NCI-H128 (cell line): ENCODE measurements around the gene RPL5.

ENCODE experiments used
- DNase-seq: peaks from one replicate; lab custom pipeline; 2025; ENCODE audit not compliant: unreplicated experiment; lab: John Stamatoyannopoulos, UW

RPL5 gene

DNA sequence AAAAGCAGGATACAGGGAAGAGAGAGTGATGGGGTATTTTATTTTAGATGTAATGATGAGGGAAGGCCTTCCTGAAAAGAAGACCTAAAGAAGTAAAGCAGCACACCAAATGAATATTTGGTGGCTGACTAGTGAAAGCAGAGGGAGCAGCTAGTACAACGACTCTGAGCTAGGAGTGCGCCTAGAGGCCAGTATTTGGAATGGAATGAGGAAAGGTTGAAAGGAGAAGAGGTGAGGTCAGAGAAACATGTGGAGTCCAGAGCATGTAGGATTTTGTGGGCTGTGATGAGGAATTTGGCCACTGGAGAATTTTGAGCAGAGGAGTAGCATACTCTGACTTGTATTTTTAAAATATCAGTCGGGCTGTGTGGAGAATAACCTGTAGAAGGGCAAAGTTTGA, 11.8 kb upstream of the RPL5 start:
- DNase-seq = no peak

DNA sequence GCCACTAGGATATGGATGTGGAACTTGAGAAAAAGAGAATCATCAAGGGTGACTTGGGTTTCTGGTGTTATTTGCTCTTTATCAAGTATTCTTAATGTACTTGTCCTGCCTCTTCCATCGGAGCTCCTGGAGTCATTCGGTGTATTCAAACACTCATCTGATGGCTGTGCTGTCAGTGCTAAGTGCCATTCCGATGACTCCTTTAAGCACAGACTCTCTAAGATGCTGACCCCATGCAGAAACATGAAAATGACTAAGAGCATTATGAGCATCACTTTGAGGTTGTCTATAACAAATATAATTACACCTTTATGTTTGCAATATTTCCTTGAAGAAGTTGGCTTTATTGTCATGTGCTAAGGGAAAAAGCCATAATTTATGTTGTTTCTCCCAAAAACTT, 11.3 kb upstream of the RPL5 start:
- no peak for DNase-seq

- DNase-seq = no peak
These were observed 9.0 kb upstream of the RPL5 start for GRCh38 chr1:92822879-92823278.

- DNase-seq = no peak
These were observed 5.0 kb upstream of the RPL5 start for GRCh38 chr1:92826792-92827191.

GRCh38 chr1:92831368-92831761, 475 bp upstream of the RPL5 start:
- DNase-seq = no peak

DNA sequence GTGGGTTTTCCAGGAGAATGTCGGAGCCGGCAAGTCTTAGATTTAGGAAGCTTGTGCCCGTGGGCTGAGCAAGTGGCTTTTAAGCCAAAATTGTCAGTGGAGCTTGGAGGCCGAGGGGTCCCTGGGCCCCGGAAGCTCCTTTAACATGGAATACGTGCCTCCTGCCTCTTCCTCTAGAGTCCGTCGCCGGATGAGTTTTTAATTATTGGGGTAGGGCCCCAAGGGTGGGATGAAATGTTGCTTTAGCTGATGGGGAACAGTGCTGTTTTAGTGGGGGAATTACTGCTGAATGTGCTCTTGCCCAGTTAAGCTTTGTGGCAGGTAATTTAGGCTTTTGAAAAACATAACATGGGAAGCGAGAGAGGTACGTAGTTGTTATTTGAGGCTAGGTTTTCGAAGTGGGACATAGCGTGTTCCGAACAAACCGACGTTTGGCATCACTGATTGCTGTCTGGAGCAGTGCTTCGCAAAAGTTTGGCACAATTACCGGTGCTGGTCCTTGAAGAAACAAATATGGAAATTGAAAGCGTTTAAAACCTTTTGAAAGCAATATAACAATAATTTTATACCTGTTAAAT, 786 bp downstream of the RPL5 start:
- no peak for DNase-seq

DNA sequence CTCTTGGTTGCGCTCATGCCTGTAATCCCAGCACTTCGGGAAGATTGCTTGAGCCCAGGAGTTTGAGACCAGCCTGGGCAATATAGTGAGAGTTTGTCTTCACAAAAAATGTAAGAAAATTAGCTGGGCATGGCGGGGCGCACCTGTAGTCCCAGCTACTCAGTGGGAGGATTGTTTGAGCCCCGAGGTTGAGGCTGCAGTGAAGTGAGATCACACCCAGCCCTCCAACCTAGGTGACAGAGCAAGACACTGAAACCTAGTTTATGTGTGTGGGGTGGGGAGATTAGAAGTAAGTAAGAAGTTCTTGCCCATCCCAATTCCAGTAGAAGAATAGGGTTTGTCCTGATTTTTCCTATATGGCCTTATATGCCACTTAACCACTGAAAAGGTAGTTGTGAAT, 2.0 kb downstream of the RPL5 start:
- DNase-seq = no peak

DNA sequence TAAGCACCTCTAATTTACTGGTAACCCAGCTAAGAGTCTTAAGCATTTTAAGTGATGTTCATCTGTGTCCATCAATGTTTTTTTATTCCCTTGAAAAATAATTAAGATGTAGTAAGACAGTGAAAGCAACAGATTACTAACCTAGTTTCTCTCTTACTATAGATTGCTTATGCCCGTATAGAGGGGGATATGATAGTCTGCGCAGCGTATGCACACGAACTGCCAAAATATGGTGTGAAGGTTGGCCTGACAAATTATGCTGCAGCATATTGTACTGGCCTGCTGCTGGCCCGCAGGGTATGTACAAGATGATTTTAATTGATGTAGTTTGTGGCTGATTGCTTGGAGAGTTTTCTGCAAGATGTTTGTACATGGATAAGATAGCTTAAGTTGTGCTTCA, 2.8 kb downstream of the RPL5 start:
- no peak for DNase-seq

- no peak for DNase-seq
These were observed 5.2 kb downstream of the RPL5 start for GRCh38 chr1:92837062-92837461.

- no peak for DNase-seq
These were observed 6.7 kb downstream of the RPL5 start for GRCh38 chr1:92838519-92838918.

DNA sequence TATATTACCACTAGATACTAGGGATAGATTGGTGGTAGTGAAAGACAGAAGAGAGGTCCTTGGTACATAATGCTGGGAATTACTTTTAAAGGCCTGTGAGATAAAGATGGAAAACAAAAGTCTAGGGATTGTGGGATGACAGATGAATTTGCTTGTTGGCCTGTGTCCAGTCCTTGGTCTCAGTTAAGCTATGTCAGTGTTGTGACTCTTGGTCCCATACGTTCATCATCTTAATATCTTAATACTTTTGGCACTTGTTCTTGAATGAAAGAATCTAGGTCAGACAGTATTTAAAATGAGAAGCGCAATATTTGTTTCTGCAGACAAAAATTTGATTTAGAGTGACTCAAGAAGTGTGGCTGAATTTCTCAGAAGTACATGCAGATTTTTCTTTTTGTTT, 7.6 kb downstream of the RPL5 start:
- DNase-seq = no peak

DNA sequence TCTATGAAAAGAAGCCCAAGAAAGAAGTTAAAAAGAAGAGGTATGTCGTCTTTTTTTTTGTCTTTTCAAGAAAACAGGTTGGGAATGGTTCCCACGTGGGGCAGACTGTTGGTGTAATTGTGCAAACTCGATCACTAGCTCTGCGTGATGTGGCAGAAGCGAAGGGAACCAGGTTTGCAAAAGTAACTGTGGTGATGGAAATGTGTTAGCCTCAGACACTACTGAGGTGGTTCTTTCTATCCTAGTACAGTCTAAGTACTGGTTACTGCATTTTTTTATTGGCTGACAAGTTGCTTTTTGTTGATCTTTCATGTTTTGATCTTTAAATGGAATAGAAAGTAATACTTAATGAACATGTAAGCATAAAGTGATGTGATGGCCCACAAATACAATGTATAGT, 8.8 kb downstream of the RPL5 start:
- no peak for DNase-seq

GRCh38 chr1:92842082-92843045, 10.5 kb downstream of the RPL5 start:
- DNase-seq = no peak

DNA sequence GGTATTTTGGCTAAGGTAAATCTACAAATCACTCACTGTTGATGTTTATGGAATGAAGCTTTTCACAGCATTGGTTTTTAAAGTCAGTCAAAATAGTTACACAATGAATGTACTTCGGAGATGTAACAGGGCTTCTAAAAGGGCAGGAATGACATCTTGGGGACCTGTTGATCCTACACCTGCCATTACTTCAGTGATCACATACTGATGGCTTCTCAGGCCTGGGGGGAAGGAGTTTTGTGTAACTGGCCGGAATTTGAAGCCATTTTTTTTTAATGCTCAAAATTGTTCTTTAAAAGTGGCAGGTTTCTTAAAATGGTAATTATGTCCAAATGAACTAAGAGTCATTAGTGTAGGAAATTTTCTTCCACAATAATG, 11.2 kb downstream of the RPL5 start:
- no peak for DNase-seq

DNA sequence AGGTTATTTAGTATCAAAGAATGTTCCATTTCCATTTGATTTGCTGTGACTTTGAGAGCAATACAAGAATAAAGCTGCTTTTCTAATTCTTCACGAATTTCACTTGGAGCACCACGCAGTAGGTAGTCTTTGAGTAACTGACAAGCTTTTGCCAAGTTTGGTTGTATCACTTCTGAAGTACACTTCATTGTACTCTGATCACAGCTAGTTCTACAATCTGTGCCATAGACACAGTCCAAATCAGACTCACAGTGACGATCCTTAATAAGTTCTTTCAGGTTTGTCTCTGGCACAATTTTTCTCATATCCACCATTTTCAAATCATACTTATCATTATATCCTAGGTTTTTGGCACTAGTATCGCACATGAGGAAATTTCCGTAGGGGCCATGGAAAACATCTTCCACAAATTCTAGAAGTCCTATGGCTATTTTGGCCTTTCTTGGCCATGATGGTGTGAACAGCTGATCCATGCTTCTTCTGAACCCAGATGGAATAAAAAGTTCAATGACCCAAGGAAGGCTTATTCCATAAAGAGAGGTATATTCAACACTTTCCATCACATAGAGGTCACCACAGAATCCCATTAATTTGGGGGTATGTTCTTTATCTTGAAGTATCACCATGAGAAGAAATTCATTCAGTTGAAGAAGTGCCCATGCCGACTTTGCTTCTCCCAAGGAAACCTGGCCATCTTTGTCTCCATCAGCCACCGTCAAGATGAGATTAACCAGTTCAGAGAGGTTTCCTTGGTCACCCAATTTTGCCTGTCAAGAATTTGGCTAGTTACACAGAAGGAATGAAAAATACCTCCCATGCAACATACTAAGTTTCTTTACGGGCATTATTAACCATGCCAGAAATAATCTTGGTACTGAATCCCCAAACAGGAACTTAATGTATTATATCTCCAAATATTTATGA, 11.9 kb downstream of the RPL5 start:
- DNase-seq = no peak

GRCh38 chr1:92844439-92844838, 12.6 kb downstream of the RPL5 start:
- no peak for DNase-seq

DNA sequence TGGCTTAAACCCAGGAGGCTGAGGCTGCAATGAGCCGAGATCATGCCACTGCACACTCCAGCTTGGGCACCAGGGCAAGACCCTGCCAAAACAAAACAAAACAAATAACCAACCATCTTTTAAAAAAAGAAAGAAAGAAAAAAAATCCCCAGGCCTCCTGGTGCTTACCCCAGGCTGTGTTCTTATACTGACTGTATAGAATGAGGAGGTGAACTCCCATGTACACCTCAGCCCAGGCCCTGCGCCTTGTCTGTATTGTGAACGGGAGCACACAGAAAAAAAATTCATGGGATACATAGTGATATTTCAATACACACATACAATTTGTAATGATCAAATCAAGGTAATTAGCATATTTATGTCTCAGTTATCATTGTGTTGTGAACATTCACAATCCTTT, 14.1 kb downstream of the RPL5 start:
- no peak for DNase-seq

- DNase-seq = no peak
These were observed 16.4 kb downstream of the RPL5 start for GRCh38 chr1:92848201-92848600.

- no peak for DNase-seq
These were observed 18.2 kb downstream of the RPL5 start for GRCh38 chr1:92850019-92850418.

GRCh38 chr1:92851729-92852128, 19.9 kb downstream of the RPL5 start:
- DNase-seq = no peak

DNA sequence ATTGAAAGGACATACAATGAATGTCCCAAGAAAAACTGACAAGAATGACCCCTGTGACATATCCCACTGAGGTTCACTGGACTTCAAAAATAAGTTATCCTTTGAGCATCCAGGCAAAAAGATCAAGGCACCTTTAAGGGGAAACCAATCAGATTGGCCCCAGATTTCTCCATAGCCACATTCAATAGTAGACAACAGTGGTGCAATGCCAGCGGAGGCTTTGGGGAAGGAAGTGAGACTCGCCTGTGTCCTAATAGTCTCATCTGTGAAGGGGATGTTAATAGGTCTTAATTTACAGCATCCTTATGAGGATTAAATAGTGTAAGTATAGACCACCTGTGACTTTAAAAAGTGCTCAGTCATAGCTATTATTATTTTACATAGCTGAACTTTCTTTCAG, 21.5 kb downstream of the RPL5 start:
- DNase-seq = no peak
